GM10266 (cell line): ENCODE results near the gene DAGLB.

Source experiments
- DNase-seq: peaks from one replicate; pipeline ENCODE4 v3.0.0; 2012; ENCODE audit errors: extremely low spot score
- TF ChIP-seq, protein P1 (sequence below): IDR thresholded peaks from 2 replicates; pipeline ENCODE4 v1.5.1; 2012; ENCODE audit warnings: mild to moderate bottlenecking, low read depth; ENCODE audit not compliant: control insufficient read depth, insufficient read depth; ENCODE audit errors: missing control alignments

DAGLB gene

GRCh38 chr7:6423942-6424701, 23.6 kb downstream of the DAGLB start:
- TF ChIP-seq, protein P1, sequence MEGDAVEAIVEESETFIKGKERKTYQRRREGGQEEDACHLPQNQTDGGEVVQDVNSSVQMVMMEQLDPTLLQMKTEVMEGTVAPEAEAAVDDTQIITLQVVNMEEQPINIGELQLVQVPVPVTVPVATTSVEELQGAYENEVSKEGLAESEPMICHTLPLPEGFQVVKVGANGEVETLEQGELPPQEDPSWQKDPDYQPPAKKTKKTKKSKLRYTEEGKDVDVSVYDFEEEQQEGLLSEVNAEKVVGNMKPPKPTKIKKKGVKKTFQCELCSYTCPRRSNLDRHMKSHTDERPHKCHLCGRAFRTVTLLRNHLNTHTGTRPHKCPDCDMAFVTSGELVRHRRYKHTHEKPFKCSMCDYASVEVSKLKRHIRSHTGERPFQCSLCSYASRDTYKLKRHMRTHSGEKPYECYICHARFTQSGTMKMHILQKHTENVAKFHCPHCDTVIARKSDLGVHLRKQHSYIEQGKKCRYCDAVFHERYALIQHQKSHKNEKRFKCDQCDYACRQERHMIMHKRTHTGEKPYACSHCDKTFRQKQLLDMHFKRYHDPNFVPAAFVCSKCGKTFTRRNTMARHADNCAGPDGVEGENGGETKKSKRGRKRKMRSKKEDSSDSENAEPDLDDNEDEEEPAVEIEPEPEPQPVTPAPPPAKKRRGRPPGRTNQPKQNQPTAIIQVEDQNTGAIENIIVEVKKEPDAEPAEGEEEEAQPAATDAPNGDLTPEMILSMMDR: no peak
- peak; percentile 33 for DNase-seq

- no peak for DNase-seq
- TF ChIP-seq, protein P1: no peak
Observed at GRCh38 chr7:6422926-6423632, 24.7 kb downstream of the DAGLB start.

GRCh38 chr7:6422095-6422494, 25.7 kb downstream of the DAGLB start:
- TF ChIP-seq, protein P1: no peak
- no peak for DNase-seq

GRCh38 chr7:6420680-6421079, 27.1 kb downstream of the DAGLB start:
- TF ChIP-seq, protein P1: no peak
- DNase-seq: no peak

GRCh38 chr7:6419310-6419773, 28.4 kb downstream of the DAGLB start:
- TF ChIP-seq, protein P1: no peak
- DNase-seq: no peak

- no peak for DNase-seq
- TF ChIP-seq, protein P1: no peak
Observed at GRCh38 chr7:6417408-6417807, 30.3 kb downstream of the DAGLB start.

GRCh38 chr7:6416516-6417145, 31.1 kb downstream of the DAGLB start:
- TF ChIP-seq, protein P1: no peak
- no peak for DNase-seq
